IMR-90 (cell line): Measurements from ENCODE around the gene SLAMF6. TPM values are rescaled to one million over a fixed set of nuclear protein-coding genes. Genes with fewer than 3 reads are reported as not detected.

Source experiments
- ATAC-seq: fragments of 200-7000 bp; cut with Tn5 transposase; 2 replicates; pipeline ENCODE4 v1.9.1; 2020; ENCODE audit warnings: low read depth, mild to moderate bottlenecking, moderate library complexity
- BruUV-seq: library from RNA; stranded (reverse); fragments of 400-500 nt; replicated peaks from 2 replicates; lab custom pipeline; 2021; lab: Mats Ljungman, UMichigan
- CTCF ChIA-PET: fragments of 300-600 bp; formaldehyde crosslinking; extraction: SDS; loops from one replicate; lab custom pipeline; 2021; ENCODE audit warnings: antibody characterized with exemption; lab: Yijun Ruan, JAX
- POLR2A ChIA-PET: fragments of 300-600 bp; sonication (Branson Sonifier 250); formaldehyde crosslinking; loops from one replicate; lab custom pipeline; 2022; ENCODE audit warnings: antibody characterized with exemption; ENCODE audit not compliant: unreplicated experiment; lab: Charles Lee
- DNase-seq: peaks from one replicate; pipeline ENCODE4 v3.0.0; 2013
- H2AFZ ChIP-seq: replicated peaks from 2 replicates; pipeline ENCODE3; 2013; ENCODE audit warnings: low read length, mild to moderate bottlenecking; ENCODE audit not compliant: poor library complexity
- H2AK5ac ChIP-seq: 2 replicates; pipeline ENCODE4 v1.6.1; 2013; ENCODE audit warnings: low read depth, low read length, inconsistent platforms
- H2AK9ac ChIP-seq: replicated peaks from 2 replicates; pipeline ENCODE3; 2013; ENCODE audit warnings: mild to moderate bottlenecking, low read depth, low read length, moderate library complexity; ENCODE audit not compliant: poor library complexity
- H2BK120ac ChIP-seq: 2 replicates; pipeline ENCODE4 v1.6.1; 2013; ENCODE audit warnings: low read depth, low read length, inconsistent platforms
- H2BK15ac ChIP-seq: 3 replicates; pipeline ENCODE4 v1.6.1; 2013; ENCODE audit warnings: low read depth, low read length, inconsistent platforms
- H2BK20ac ChIP-seq: 2 replicates; pipeline ENCODE4 v1.6.1; 2013; ENCODE audit warnings: low read depth, mild to moderate bottlenecking, inconsistent platforms, low read length, moderate library complexity
- H2BK5ac ChIP-seq: 2 replicates; pipeline ENCODE4 v1.6.1; 2013; ENCODE audit warnings: mild to moderate bottlenecking, low read depth, low read length, inconsistent platforms; ENCODE audit not compliant: poor library complexity, severe bottlenecking
- H3K14ac ChIP-seq: replicated peaks from 2 replicates; pipeline ENCODE4 v1.6.1; 2013; ENCODE audit warnings: low read depth, low read length, inconsistent platforms
- H3K18ac ChIP-seq: 2 replicates; pipeline ENCODE4 v1.6.1; 2013; ENCODE audit warnings: low read depth, low read length, control low read depth
- H3K23ac ChIP-seq: 2 replicates; pipeline ENCODE4 v1.6.1; 2013; ENCODE audit warnings: low read depth, low read length, inconsistent platforms
- H3K27ac ChIP-seq: 2 replicates; pipeline ENCODE4 v1.5.1; 2013; ENCODE audit warnings: mild to moderate bottlenecking, control low read depth, low read length; ENCODE audit not compliant: insufficient read depth
- H3K27me3 ChIP-seq: 2 replicates; pipeline ENCODE4 v1.6.1; 2013; ENCODE audit warnings: low read length; ENCODE audit not compliant: control insufficient read depth, insufficient read depth
- H3K36me3 ChIP-seq: 2 replicates; pipeline ENCODE4 v1.6.1; 2013; ENCODE audit warnings: low read length, mixed read lengths; ENCODE audit not compliant: control insufficient read depth, insufficient read depth
- H3K4ac ChIP-seq: 2 replicates; pipeline ENCODE4 v1.6.1; 2013; ENCODE audit warnings: low read depth, low read length, inconsistent platforms
- H3K4me1 ChIP-seq: 2 replicates; pipeline ENCODE4 v1.6.1; 2013; ENCODE audit warnings: low read length, mixed read lengths; ENCODE audit not compliant: control insufficient read depth, insufficient read depth
- H3K4me2 ChIP-seq: 2 replicates; pipeline ENCODE4 v1.6.1; 2013; ENCODE audit warnings: low read depth, mild to moderate bottlenecking, control low read depth, low read length, moderate library complexity
- H3K4me3 ChIP-seq: 2 replicates; pipeline ENCODE4 v1.5.1; 2013; ENCODE audit warnings: low read depth, mild to moderate bottlenecking, control low read depth, low read length, moderate library complexity; ENCODE audit not compliant: insufficient read depth
- H3K56ac ChIP-seq: 2 replicates; pipeline ENCODE4 v1.6.1; 2013; ENCODE audit warnings: low read length, inconsistent platforms; ENCODE audit not compliant: insufficient read depth; ENCODE audit errors: extremely low read depth
- H3K79me1 ChIP-seq, 2 experiments: 2 replicates each; pipeline ENCODE4 v1.6.1; 2013; ENCODE audit warnings: low read length in 2 of 2, inconsistent platforms in 1 of 2, low read depth in 1 of 2
- H3K9ac ChIP-seq: 2 replicates; pipeline ENCODE4 v1.6.1; 2013; ENCODE audit warnings: low read depth, low read length, control low read depth
- H3K9me1 ChIP-seq: 2 replicates; pipeline ENCODE4 v1.6.1; 2013; ENCODE audit warnings: low read length, inconsistent platforms; ENCODE audit not compliant: insufficient read depth
- H3K9me3 ChIP-seq: 2 replicates; pipeline ENCODE4 v1.6.1; 2013; ENCODE audit warnings: low read length; ENCODE audit not compliant: control insufficient read depth, insufficient read depth
- H4K20me1 ChIP-seq: 2 replicates; pipeline ENCODE4 v1.6.1; 2013; ENCODE audit warnings: low read length, inconsistent platforms; ENCODE audit not compliant: insufficient read depth
- H4K5ac ChIP-seq: 2 replicates; pipeline ENCODE4 v1.6.1; 2013; ENCODE audit warnings: mild to moderate bottlenecking, low read depth, low read length, control low read depth
- H4K8ac ChIP-seq, 2 experiments: 2 replicates each; pipeline ENCODE4 v1.6.1; 2013; ENCODE audit warnings: low read depth in 2 of 2, low read length in 2 of 2, control low read depth in 1 of 2, inconsistent platforms in 1 of 2
- H4K91ac ChIP-seq: 2 replicates; pipeline ENCODE4 v1.6.1; 2013; ENCODE audit warnings: low read depth, low read length, inconsistent platforms; ENCODE audit not compliant: insufficient read depth
- BHLHE40 ChIP-seq: fragments of 150-350 bp; IDR thresholded peaks from 2 replicates; pipeline ENCODE4 v1.6.1; 2016; ENCODE audit warnings: mild to moderate bottlenecking, low read depth, low read length
- CHD1 ChIP-seq: IDR thresholded peaks from 2 replicates; pipeline ENCODE4 v1.6.1; 2012; ENCODE audit warnings: low read depth, low read length, improper control_type of control experiment
- MAFK ChIP-seq: IDR thresholded peaks from 2 replicates; pipeline ENCODE4 v1.6.1; 2012; ENCODE audit warnings: low read depth, low read length, improper control_type of control experiment
- MAZ ChIP-seq: IDR thresholded peaks from 2 replicates; pipeline ENCODE4 v1.6.1; 2012; ENCODE audit warnings: low read depth, mild to moderate bottlenecking, low read length, improper control_type of control experiment, moderate library complexity, borderline replicate concordance
- MXI1 ChIP-seq: IDR thresholded peaks from 2 replicates; pipeline ENCODE4 v1.6.1; 2012; ENCODE audit warnings: low read depth, mild to moderate bottlenecking, low read length, moderate library complexity, borderline replicate concordance
- WGBS, 2 experiments: methylation state at CpG; one replicate each; pipeline versions ENCODE4 v1.1.5 to v1.1.7; 2013; ENCODE audit warnings: missing lambda C conversion rate in 2 of 2; ENCODE audit not compliant: insufficient read length in 1 of 2; ENCODE audit errors: extremely low coverage in 2 of 2; 5-methylcytosine and 5-hydroxymethylcytosine counted together
- dilution Hi-C: fragments of 300-500 bp; cut with HindIII; formaldehyde crosslinking; loops from one replicate; pipeline ENCODE4 v1.14.3; 2018; ENCODE audit warnings: low sequenced_read_pairs; ENCODE audit not compliant: unreplicated experiment
- in situ Hi-C: fragments of 300-500 bp; cut with MboI; formaldehyde crosslinking; loops from 3 replicates; pipeline ENCODE4 v1.14.3; 2019; ENCODE audit warnings: low sequenced_read_pairs, inconsistent platforms, mixed read lengths
- intact Hi-C: fragments of 100-400 bp; cut with micrococcal nuclease; formaldehyde crosslinking; loops from 2 replicates; pipeline ENCODE4 v1.10.0; 2022
- polyA plus RNA-seq, 3 experiments: library from polyadenylated mRNA; depleted of rRNA; stranded (reverse); fragments of >200 nt; gene quantifications; 2 replicates each; pipeline ENCODE4 v1.2.3, GENCODE V29; 2012; ENCODE audit warnings: low replicate concordance in 1 of 3
- total RNA-seq: library from RNA; depleted of rRNA; stranded (reverse); fragments of >200 nt; gene quantifications from 2 replicates; pipeline ENCODE4 v1.2.3, GENCODE V29; 2012
- TF ChIP-seq, protein P1 (sequence below): conservative IDR thresholded peaks from 2 replicates; pipeline ENCODE4 v1.5.1; 2012; ENCODE audit warnings: mild to moderate bottlenecking, low read depth, low read length, improper control_type of control experiment
- TF ChIP-seq, protein P2 (sequence below): fragments of 150-350 bp; IDR thresholded peaks from 2 replicates; pipeline ENCODE4 v1.6.1; 2017; ENCODE audit warnings: mild to moderate bottlenecking, antibody characterized with exemption, low read length, low read depth
- TF ChIP-seq, protein P3 (sequence below): fragments of 150-350 bp; IDR thresholded peaks from 2 replicates; pipeline ENCODE4 v1.6.1; 2016; ENCODE audit warnings: low read depth, mild to moderate bottlenecking, low read length, moderate library complexity, borderline replicate concordance

SLAMF6 gene
- total and polyA plus RNA-seq, 2 of the 4 experiments (the other 2 are of a cell fraction) = not detected

DNA sequence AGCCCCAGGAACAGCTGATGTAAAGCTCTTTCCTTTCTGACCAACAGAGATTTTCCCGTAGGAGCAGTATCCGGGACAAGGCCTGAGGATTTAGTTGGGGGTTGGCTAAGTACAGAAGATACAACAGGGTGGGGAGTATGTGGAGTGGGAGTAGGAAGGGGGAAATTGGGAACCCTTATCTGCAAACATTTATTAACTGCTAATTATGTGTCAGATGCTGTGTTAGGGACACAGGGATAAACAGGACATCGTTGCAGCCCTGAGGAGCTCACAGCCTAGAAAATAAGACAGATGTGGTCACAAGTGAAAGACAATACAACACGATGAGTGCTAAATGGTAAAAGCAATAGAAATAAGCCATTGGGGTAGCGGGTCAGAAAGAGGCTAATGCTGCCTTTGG is 44.3 kb upstream of the SLAMF6 start:
- ATAC-seq = no peak
- CTCF ChIA-PET = no interaction called here
- no peak overlapping the region for H4K91ac ChIP-seq

More for the DNA sequence above, 44.3 kb upstream of the SLAMF6 start:
- no peak overlapping the region for H4K5ac ChIP-seq
- BruUV-seq = no TSS peak
- DNase-seq = no peak
- no peak overlapping the region for H3K4me3 ChIP-seq
- no peak overlapping the region for H2BK5ac ChIP-seq
- H3K9me3 ChIP-seq = no peaks in the 10 kb centered on the region
- no peak overlapping the region for H2BK20ac ChIP-seq
- H3K56ac ChIP-seq = no peak overlapping the region
- no peak overlapping the region for H3K9ac ChIP-seq
- no peaks in the 10 kb centered on the region for H3K9me1 ChIP-seq
- POLR2A ChIA-PET = no interaction called here
- H3K23ac ChIP-seq = no peak overlapping the region
- H2AFZ ChIP-seq = no peak overlapping the region
- H3K36me3 ChIP-seq = no peaks in the 10 kb centered on the region
- no peak overlapping the region for H2AK9ac ChIP-seq
- no peaks in the 10 kb centered on the region for H3K4me1 ChIP-seq
- H3K4ac ChIP-seq = no peak overlapping the region
- H3K79me1 ChIP-seq = no peaks in the 10 kb centered on the region
- TF ChIP-seq, protein P1, sequence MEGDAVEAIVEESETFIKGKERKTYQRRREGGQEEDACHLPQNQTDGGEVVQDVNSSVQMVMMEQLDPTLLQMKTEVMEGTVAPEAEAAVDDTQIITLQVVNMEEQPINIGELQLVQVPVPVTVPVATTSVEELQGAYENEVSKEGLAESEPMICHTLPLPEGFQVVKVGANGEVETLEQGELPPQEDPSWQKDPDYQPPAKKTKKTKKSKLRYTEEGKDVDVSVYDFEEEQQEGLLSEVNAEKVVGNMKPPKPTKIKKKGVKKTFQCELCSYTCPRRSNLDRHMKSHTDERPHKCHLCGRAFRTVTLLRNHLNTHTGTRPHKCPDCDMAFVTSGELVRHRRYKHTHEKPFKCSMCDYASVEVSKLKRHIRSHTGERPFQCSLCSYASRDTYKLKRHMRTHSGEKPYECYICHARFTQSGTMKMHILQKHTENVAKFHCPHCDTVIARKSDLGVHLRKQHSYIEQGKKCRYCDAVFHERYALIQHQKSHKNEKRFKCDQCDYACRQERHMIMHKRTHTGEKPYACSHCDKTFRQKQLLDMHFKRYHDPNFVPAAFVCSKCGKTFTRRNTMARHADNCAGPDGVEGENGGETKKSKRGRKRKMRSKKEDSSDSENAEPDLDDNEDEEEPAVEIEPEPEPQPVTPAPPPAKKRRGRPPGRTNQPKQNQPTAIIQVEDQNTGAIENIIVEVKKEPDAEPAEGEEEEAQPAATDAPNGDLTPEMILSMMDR = no peak
- no peak for TF ChIP-seq BHLHE40
- TF ChIP-seq MAZ = no peak
- TF ChIP-seq CHD1 = no peak
- TF ChIP-seq, protein P2, sequence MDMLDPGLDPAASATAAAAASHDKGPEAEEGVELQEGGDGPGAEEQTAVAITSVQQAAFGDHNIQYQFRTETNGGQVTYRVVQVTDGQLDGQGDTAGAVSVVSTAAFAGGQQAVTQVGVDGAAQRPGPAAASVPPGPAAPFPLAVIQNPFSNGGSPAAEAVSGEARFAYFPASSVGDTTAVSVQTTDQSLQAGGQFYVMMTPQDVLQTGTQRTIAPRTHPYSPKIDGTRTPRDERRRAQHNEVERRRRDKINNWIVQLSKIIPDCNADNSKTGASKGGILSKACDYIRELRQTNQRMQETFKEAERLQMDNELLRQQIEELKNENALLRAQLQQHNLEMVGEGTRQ = no peak
- TF ChIP-seq MXI1 = no peak
- TF ChIP-seq, protein P3, sequence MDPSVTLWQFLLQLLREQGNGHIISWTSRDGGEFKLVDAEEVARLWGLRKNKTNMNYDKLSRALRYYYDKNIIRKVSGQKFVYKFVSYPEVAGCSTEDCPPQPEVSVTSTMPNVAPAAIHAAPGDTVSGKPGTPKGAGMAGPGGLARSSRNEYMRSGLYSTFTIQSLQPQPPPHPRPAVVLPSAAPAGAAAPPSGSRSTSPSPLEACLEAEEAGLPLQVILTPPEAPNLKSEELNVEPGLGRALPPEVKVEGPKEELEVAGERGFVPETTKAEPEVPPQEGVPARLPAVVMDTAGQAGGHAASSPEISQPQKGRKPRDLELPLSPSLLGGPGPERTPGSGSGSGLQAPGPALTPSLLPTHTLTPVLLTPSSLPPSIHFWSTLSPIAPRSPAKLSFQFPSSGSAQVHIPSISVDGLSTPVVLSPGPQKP = no peak
- TF ChIP-seq MAFK = no peak
- H3K14ac ChIP-seq = no peak overlapping the region
- WGBS, 2 experiments = 11% methylated on average over 1 of the region's 5 CpGs; no CpG with 5 or more reads in 1 of the 2 experiments
- no peak overlapping the region for H4K8ac ChIP-seq
- no peaks in the 10 kb centered on the region for H3K27me3 ChIP-seq
- no peak overlapping the region for H3K18ac ChIP-seq
- dilution Hi-C loops = no loop called here
- no peak overlapping the region for H2AK5ac ChIP-seq
- no peak overlapping the region for H2BK15ac ChIP-seq
- no peak overlapping the region for H2BK120ac ChIP-seq
- no peak overlapping the region for H3K27ac ChIP-seq
- H4K20me1 ChIP-seq = no peaks in the 10 kb centered on the region
- intact Hi-C loops = no loop called here
- H3K4me2 ChIP-seq = no peak overlapping the region
- in situ Hi-C loops = no loop called here
